ENCODE data around the gene ABCB9.

DNA sequence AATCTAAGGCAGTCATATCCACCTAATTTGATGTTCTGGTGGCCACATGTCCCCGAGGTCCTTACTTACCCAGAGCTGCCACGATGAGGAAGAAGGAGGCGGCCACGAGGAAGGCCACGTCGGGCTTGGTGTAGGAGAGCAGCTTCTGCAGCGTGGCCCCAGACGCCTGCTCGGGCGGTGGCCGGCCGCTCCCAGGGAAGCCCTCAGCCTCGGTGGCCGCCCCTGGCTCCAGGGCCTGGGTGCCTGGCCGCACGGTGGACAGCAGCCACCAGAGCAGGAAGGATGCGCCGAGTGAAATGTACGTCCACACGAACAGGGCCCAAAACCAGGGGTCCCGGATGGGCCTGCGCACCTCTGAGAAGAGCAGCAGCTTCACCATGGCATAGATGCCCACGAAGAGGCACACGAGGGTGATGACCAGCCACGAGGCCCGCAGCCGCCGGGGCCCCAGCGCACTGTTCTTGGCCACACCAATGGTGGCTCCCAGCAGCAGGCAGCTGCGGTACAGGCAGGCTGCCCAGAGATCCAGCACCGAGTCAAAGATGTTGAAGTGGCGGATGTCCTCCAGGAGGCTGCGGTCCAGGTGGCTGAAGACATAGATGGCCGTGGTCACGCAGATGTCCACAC is 6.6 kb downstream of the ABCB9 start:
- TF ChIP-seq EZH2 (IDR thresholded peaks at IDR 0.05) = no peak
- TF ChIP-seq, protein P1, sequence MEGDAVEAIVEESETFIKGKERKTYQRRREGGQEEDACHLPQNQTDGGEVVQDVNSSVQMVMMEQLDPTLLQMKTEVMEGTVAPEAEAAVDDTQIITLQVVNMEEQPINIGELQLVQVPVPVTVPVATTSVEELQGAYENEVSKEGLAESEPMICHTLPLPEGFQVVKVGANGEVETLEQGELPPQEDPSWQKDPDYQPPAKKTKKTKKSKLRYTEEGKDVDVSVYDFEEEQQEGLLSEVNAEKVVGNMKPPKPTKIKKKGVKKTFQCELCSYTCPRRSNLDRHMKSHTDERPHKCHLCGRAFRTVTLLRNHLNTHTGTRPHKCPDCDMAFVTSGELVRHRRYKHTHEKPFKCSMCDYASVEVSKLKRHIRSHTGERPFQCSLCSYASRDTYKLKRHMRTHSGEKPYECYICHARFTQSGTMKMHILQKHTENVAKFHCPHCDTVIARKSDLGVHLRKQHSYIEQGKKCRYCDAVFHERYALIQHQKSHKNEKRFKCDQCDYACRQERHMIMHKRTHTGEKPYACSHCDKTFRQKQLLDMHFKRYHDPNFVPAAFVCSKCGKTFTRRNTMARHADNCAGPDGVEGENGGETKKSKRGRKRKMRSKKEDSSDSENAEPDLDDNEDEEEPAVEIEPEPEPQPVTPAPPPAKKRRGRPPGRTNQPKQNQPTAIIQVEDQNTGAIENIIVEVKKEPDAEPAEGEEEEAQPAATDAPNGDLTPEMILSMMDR (IDR thresholded peaks at IDR 0.05) = no peak
- no peak for TF ChIP-seq EZH2phosphoT487 (IDR thresholded peaks at IDR 0.05)

Data from neural progenitor cell (in vitro differentiated cells).